Neural cell (in vitro differentiated cells): Measurements from ENCODE around the gene NPHP4. TPM values are rescaled to one million over a fixed set of nuclear protein-coding genes. Genes with fewer than 3 reads are reported as not detected.

Source experiments
- H2AFZ ChIP-seq: fragments of 200-600, 300-800 bp; sonication (generic), shearing (Covaris generic); 2 replicates; pipeline ENCODE4 v1.6.0; 2014; ENCODE audit warnings: low read depth, mild to moderate bottlenecking, antibody characterized with exemption, low read length, moderate library complexity
- H3F3A ChIP-seq: fragments of 200-600 bp; shearing (Covaris generic); 2 replicates; pipeline ENCODE4 v1.6.1; 2016; ENCODE audit warnings: mild to moderate bottlenecking, moderate library complexity, mixed read lengths, antibody characterized with exemption, low read length; ENCODE audit not compliant: insufficient read depth, poor library complexity, severe bottlenecking
- H3K27ac ChIP-seq: fragments of 200-600, 300-800 bp; sonication (generic), shearing (Covaris generic); 2 replicates; pipeline ENCODE4 v1.5.1; 2014; ENCODE audit warnings: mild to moderate bottlenecking, low read length, moderate library complexity
- H3K27me3 ChIP-seq: fragments of 300-800, 200-600 bp; sonication (generic), shearing (Covaris generic); 2 replicates; pipeline ENCODE4 v1.6.0; 2014; ENCODE audit warnings: mild to moderate bottlenecking, low read depth, low read length, moderate library complexity; ENCODE audit not compliant: insufficient read depth
- H3K36me3 ChIP-seq: fragments of 300-800, 200-600 bp; sonication (generic), shearing (Covaris generic); 2 replicates; pipeline ENCODE4 v1.5.1; 2014; ENCODE audit warnings: mild to moderate bottlenecking, antibody characterized with exemption, low read length, moderate library complexity; ENCODE audit not compliant: insufficient read depth
- H3K4me2 ChIP-seq: fragments of 300-800, 200-600 bp; sonication (generic), shearing (Covaris generic); 2 replicates; pipeline ENCODE4 v1.6.0; 2014; ENCODE audit warnings: mild to moderate bottlenecking, low read length
- H3K4me3 ChIP-seq: fragments of 300-800, 200-600 bp; sonication (generic), shearing (Covaris generic); 2 replicates; pipeline ENCODE4 v1.5.1; 2014; ENCODE audit warnings: mild to moderate bottlenecking, low read length, moderate library complexity
- H3K79me2 ChIP-seq: fragments of 200-600 bp; shearing (Covaris generic); replicated peaks from 2 replicates; pipeline ENCODE4 v1.6.0; 2014; ENCODE audit warnings: mild to moderate bottlenecking, low read length, moderate library complexity; ENCODE audit not compliant: insufficient read depth
- H3K9ac ChIP-seq: fragments of 300-800, 200-600 bp; sonication (generic), shearing (Covaris generic); 2 replicates; pipeline ENCODE4 v1.6.1; 2016; ENCODE audit warnings: mild to moderate bottlenecking, low read length, mixed read lengths
- H3K9me2 ChIP-seq: fragments of 200-600 bp; shearing (Covaris generic); 2 replicates; pipeline ENCODE4 v1.6.1; 2016; ENCODE audit warnings: mild to moderate bottlenecking, low read length, mixed read lengths; ENCODE audit not compliant: insufficient read depth
- H3K9me3 ChIP-seq: fragments of 200-600, 300-800 bp; sonication (generic), shearing (Covaris generic); 2 replicates; pipeline ENCODE4 v1.6.1; 2016; ENCODE audit warnings: mild to moderate bottlenecking, mixed run types, low read length, moderate library complexity, mixed read lengths
- H4K20me1 ChIP-seq: fragments of 200-600 bp; shearing (Covaris generic); 2 replicates; pipeline ENCODE4 v1.6.1; 2016; ENCODE audit warnings: mild to moderate bottlenecking, mixed run types; ENCODE audit not compliant: insufficient read depth
- EP300 ChIP-seq: fragments of 450-650 bp; conservative IDR thresholded peaks from 2 replicates; pipeline ENCODE4 v1.6.1; 2014; ENCODE audit warnings: antibody characterized with exemption, mild to moderate bottlenecking, moderate library complexity; ENCODE audit not compliant: poor library complexity, severe bottlenecking
- EZH2 ChIP-seq: fragments of 200-600, 300-800 bp; shearing (Covaris generic), sonication (generic); IDR thresholded peaks from 2 replicates; pipeline ENCODE4 v1.6.1; 2014; ENCODE audit warnings: antibody characterized with exemption, low read length, borderline replicate concordance, mild to moderate bottlenecking; ENCODE audit not compliant: insufficient read depth, poor library complexity, severe bottlenecking
- MXI1 ChIP-seq: fragments of 450-650 bp; conservative IDR thresholded peaks from 2 replicates; pipeline ENCODE4 v1.6.1; 2014; ENCODE audit warnings: antibody characterized with exemption, mild to moderate bottlenecking; ENCODE audit not compliant: poor library complexity, severe bottlenecking
- POLR2AphosphoS5 ChIP-seq: IDR thresholded peaks from 2 replicates; pipeline ENCODE4 v1.6.1; 2012
- RAD21 ChIP-seq: fragments of 450-650 bp; conservative IDR thresholded peaks from 2 replicates; pipeline ENCODE4 v1.6.1; 2014; ENCODE audit warnings: antibody characterized with exemption, mild to moderate bottlenecking, moderate library complexity
- SMC3 ChIP-seq: fragments of 450-650 bp; conservative IDR thresholded peaks from 2 replicates; pipeline ENCODE4 v1.6.1; 2014; ENCODE audit warnings: antibody characterized with exemption, mild to moderate bottlenecking, moderate library complexity; ENCODE audit not compliant: poor library complexity
- TAF1 ChIP-seq: IDR thresholded peaks from 2 replicates; pipeline ENCODE4 v1.6.1; 2012; ENCODE audit warnings: low read depth
- polyA plus RNA-seq: library from polyadenylated mRNA; depleted of rRNA; stranded (reverse); fragments of >200 nt; gene quantifications from 2 replicates; pipeline ENCODE4 v1.2.3, GENCODE V29; 2014
- TF ChIP-seq, protein P1 (sequence below): IDR thresholded peaks from 2 replicates; pipeline ENCODE4 v1.6.1; 2012; ENCODE audit warnings: borderline replicate concordance
- TF ChIP-seq, protein P2 (sequence below): fragments of 450-650 bp; IDR thresholded peaks from 2 replicates; pipeline ENCODE4 v1.5.1; 2014; ENCODE audit warnings: antibody characterized with exemption, mild to moderate bottlenecking, moderate library complexity; ENCODE audit not compliant: poor library complexity, severe bottlenecking

NPHP4 gene
- polyA plus RNA-seq, 1 donor from 2014 or later, result 17.1 TPM

DNA sequence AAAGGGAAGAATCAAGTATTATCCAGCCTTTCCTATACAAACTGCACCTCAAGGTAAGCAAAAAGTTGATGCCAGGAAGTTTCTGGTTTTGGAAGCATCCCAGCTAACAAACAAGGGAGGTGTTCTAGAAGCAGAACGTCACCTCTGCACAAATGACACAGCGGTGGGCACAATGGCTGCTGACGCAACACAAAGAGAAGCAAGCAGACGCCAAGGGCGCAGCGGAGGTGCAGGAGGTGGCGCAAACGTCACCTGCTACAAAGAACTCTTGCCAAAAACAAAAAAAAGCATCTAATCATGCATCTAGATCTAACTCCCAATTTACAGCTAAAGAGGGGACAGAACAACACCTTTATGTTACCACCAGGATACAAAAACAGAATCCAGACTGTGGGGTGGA lies 88.5 kb downstream of the NPHP4 start:
- H4K20me1 ChIP-seq, result no peaks in the 10 kb centered on the region
- no peak overlapping the region for H3K9ac ChIP-seq
- H3K4me3 ChIP-seq, result no peak overlapping the region
- no peaks in the 10 kb centered on the region for H3F3A ChIP-seq
- H3K4me2 ChIP-seq, result no peak overlapping the region
- TF ChIP-seq EP300 (no peak), EZH2 (no peak), TAF1 (no peak), RAD21 (no peak), MXI1 (no peak), SMC3 (no peak), POLR2AphosphoS5 (no peak)
- TF ChIP-seq, protein P1, sequence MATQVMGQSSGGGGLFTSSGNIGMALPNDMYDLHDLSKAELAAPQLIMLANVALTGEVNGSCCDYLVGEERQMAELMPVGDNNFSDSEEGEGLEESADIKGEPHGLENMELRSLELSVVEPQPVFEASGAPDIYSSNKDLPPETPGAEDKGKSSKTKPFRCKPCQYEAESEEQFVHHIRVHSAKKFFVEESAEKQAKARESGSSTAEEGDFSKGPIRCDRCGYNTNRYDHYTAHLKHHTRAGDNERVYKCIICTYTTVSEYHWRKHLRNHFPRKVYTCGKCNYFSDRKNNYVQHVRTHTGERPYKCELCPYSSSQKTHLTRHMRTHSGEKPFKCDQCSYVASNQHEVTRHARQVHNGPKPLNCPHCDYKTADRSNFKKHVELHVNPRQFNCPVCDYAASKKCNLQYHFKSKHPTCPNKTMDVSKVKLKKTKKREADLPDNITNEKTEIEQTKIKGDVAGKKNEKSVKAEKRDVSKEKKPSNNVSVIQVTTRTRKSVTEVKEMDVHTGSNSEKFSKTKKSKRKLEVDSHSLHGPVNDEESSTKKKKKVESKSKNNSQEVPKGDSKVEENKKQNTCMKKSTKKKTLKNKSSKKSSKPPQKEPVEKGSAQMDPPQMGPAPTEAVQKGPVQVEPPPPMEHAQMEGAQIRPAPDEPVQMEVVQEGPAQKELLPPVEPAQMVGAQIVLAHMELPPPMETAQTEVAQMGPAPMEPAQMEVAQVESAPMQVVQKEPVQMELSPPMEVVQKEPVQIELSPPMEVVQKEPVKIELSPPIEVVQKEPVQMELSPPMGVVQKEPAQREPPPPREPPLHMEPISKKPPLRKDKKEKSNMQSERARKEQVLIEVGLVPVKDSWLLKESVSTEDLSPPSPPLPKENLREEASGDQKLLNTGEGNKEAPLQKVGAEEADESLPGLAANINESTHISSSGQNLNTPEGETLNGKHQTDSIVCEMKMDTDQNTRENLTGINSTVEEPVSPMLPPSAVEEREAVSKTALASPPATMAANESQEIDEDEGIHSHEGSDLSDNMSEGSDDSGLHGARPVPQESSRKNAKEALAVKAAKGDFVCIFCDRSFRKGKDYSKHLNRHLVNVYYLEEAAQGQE, result no peak
- TF ChIP-seq, protein P2, sequence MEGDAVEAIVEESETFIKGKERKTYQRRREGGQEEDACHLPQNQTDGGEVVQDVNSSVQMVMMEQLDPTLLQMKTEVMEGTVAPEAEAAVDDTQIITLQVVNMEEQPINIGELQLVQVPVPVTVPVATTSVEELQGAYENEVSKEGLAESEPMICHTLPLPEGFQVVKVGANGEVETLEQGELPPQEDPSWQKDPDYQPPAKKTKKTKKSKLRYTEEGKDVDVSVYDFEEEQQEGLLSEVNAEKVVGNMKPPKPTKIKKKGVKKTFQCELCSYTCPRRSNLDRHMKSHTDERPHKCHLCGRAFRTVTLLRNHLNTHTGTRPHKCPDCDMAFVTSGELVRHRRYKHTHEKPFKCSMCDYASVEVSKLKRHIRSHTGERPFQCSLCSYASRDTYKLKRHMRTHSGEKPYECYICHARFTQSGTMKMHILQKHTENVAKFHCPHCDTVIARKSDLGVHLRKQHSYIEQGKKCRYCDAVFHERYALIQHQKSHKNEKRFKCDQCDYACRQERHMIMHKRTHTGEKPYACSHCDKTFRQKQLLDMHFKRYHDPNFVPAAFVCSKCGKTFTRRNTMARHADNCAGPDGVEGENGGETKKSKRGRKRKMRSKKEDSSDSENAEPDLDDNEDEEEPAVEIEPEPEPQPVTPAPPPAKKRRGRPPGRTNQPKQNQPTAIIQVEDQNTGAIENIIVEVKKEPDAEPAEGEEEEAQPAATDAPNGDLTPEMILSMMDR, result no peak
- no peaks in the 10 kb centered on the region for H3K79me2 ChIP-seq
- H3K27ac ChIP-seq, result no peak overlapping the region
- no peaks in the 10 kb centered on the region for H3K9me2 ChIP-seq
- H3K27me3 ChIP-seq, result no peaks in the 10 kb centered on the region
- no peaks in the 10 kb centered on the region for H3K9me3 ChIP-seq
- H3K36me3 ChIP-seq, result no peaks in the 10 kb centered on the region
- no peak overlapping the region for H2AFZ ChIP-seq

DNA sequence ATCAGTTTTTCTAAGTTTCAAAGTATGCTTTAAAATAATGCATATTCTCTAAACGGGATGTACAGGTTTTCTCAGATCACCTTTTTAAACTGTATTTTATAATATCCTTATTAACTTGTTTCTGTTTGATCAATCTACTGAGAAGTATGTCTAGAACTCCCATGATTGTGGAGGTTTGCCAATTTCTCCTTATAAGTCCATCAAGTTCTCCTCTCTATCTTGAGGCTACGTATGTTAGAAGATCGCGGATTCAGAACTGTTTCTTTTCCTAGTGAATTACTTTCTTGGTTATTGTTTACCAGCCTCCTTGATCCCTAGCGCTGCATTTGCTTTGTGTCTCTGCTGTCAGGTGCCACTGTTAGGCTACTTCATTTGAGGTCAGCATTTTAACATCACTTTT lies 89.2 kb downstream of the NPHP4 start:
- Histone ChIP-seq H3F3A (no peaks in the 10 kb centered on the region), H4K20me1 (no peaks in the 10 kb centered on the region), H3K9me2 (no peaks in the 10 kb centered on the region), H3K4me3 (no peak overlapping the region), H3K27me3 (no peaks in the 10 kb centered on the region), H2AFZ (no peak overlapping the region), H3K4me2 (no peak overlapping the region), H3K36me3 (no peaks in the 10 kb centered on the region), H3K79me2 (no peaks in the 10 kb centered on the region), H3K9me3 (no peaks in the 10 kb centered on the region), H3K9ac (no peak overlapping the region), H3K27ac (no peak overlapping the region)
- TF ChIP-seq EP300 (no peak), MXI1 (no peak)

DNA sequence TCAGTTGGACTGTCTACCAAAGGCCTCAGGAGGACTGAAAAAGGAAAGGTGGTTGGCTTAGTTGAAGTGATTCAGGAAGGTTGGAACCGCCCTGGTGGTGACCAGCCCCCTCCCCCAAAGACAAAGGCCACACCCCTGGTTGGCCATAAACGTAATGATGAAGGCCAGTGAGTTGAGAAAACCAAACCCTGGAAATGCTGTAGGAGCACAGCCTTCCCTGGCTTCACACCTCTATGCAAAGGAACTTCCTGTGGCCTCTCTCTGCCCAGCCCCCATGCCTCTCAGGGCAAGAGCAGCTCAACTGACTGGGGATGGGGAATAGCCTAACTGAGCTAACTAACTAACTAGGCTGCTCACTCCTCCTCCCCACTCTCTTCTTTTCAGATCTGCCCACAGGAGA lies 90.4 kb downstream of the NPHP4 start:
- Histone ChIP-seq H3K79me2 (no peaks in the 10 kb centered on the region), H3K27ac (no peak overlapping the region), H3K9ac (no peak overlapping the region), H3K4me3 (no peak overlapping the region), H2AFZ (no peak overlapping the region), H3K27me3 (no peaks in the 10 kb centered on the region), H3K4me2 (no peak overlapping the region), H3K9me3 (no peaks in the 10 kb centered on the region), H4K20me1 (no peaks in the 10 kb centered on the region), H3F3A (no peaks in the 10 kb centered on the region), H3K36me3 (no peaks in the 10 kb centered on the region), H3K9me2 (no peaks in the 10 kb centered on the region)
- TF ChIP-seq TAF1 (no peak), SMC3 (no peak), MXI1 (no peak), EZH2 (no peak), RAD21 (no peak), POLR2AphosphoS5 (no peak), EP300 (no peak)
- TF ChIP-seq, protein P2, result no peak
- TF ChIP-seq, protein P1, result no peak
